Activated CD4-positive, alpha-beta T cell treated with anti-CD3 and anti-CD28 coated beads for 4 hours (primary cell): Measurements from ENCODE around the gene ME1.

Experiments
- DNase-seq, 2 donors: peaks; one replicate each; pipeline ENCODE4 v3.0.0-alpha.2; 2020

Gene ME1

DNA sequence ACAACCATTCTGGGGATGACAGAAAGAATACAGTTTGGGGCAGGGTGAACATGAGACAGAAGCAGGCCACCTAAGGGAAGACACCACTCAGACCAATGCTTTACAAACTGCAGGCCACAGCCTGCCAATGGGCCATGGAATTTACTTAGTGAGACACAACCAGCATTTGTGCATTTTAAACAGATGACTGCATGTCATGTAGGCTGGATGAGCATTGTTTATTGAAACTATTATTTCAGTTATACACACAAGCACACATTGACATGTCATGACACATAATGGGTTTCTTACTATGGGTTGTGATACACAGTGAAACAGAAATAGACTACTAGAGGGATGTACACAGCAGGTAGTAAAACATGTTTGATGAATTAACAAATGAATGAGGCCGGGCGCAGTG, 245.8 kb downstream of the ME1 start:
- no peak for DNase-seq

- DNase-seq: no peak
These were observed 247.6 kb downstream of the ME1 start for GRCh38 chr6:83183082-83183828.

DNA sequence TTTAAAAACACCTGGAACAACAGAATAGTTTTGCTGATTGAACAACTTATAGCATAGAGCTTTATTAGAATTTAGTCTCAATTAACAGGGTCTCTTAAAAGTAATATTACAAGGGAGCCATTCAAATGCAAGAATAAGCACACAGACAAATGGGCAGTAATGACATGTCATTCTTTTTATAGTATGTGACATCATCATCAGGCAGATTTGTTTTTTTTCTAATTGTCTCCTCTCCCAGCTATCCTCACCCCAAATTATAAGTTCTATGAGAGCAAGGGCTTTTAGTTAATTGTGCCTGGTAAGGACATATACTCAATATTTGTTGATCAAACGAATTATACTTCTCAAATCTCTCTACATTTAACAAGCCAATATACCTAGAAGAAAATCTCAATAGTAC, 248.7 kb downstream of the ME1 start:
- DNase-seq: no peak

GRCh38 chr6:83180426-83180950, 250.4 kb downstream of the ME1 start:
- DNase-seq: no peak

DNA sequence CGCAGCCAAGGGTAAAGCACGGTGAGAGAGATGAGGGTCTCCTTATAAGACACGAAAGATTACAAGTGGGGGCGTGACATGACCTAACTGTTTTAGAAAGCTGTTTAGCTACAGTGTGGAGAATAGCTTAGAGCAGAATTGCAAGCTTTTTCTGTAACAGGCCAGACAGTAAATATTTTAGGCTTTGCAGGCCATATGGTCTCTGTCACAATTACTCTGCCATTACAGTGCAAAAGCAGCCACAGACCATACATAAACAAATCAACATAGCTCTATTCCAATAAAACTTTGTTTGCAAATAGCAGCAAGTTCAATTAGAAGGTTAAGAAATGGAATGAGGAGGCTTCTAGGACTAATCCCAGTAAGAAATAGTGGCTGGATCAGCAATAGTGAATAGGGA, 254.6 kb downstream of the ME1 start:
- DNase-seq: no peak

GRCh38 chr6:83169511-83169910, 261.3 kb downstream of the ME1 start:
- no peak for DNase-seq

GRCh38 chr6:83169106-83169505, 261.7 kb downstream of the ME1 start:
- DNase-seq: no peak

DNA sequence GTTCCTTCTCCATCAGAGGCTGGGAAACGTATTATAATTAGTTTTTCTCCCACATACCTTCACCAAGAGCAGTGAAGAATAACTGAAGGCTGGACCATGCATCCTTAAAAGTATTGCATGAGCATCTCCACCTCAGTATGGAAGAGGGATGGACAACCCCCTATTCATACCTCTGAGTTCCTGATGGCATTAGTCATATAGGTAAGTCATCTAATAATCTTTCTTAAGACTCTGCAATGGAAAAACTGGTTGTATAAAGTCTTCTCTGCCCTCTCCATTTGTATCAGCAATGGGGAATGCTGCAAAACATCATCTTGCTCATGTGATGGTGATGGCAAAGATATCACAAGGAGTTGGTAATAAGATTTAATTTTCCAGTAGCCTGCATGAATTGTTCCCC, 262.3 kb downstream of the ME1 start:
- no peak for DNase-seq

- no peak for DNase-seq
These were observed 263.0 kb downstream of the ME1 start for GRCh38 chr6:83167726-83168278.
